Measurements from ENCODE around the gene RASD1.
A peak's percentile ranks its signal among the peaks of the same experiment; 100 is the strongest.

RASD1 gene

DNA sequence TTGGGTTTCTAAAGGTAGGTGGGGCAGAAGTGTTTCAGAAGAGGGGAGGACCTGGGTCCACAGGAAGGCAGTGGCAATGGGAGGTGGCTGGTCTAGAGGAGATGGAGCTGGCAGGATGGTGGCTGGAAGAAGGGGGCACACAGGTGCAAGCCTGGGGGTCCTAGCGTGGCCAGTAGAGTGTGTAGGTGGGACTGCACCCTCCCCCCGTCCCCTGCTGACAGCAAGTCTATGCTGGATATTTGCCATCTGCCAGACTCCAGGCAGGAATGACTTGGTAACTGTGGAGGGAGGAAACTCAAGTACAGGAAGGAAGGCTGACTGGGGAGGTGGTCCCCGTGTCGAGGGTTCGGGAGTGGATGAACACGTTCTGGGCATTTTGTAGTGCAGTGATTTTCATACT, 10.8 kb downstream of the RASD1 start:
- no peak for DNase-seq (ENCODE audit: low read depth in 1 of 2, low spot score in 1 of 2)
- no peak for TF ChIP-seq JUND (IDR thresholded peaks at IDR 0.05; ENCODE audit: low read depth)
- in situ Hi-C loops (cut with HindIII; ENCODE audit: low pct_unique_long_range_greater_than_20kb, low sequenced_read_pairs) = no loop called here

DNA sequence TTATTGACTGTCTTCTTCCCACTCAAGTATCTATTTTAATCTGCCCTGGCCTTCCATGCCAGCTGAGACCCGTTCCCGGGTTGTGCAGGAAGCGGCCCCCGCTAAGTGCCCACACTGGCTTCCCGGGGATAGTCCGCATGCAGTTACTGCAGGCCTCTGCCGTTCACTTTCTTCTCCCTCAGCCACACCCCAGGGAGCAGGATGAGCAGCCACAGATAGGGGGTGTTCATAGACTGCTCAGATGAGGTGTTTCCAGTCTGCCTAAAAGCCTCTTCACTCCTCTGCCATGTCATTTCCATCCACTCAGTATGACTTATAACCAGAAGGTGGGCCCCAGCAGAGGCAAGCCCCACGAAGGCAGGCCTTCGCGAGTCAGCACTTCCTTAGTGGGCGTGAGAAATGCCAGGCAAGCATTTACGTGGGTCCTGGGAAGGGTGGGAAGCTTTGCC, 11.7 kb downstream of the RASD1 start:
- DNase-seq (ENCODE audit: low read depth in 1 of 2, low spot score in 1 of 2) = no peak
- in situ Hi-C loops (cut with HindIII; ENCODE audit: low pct_unique_long_range_greater_than_20kb, low sequenced_read_pairs) = no loop called here
- TF ChIP-seq JUND (IDR thresholded peaks at IDR 0.05; ENCODE audit: low read depth) = no peak

DNA sequence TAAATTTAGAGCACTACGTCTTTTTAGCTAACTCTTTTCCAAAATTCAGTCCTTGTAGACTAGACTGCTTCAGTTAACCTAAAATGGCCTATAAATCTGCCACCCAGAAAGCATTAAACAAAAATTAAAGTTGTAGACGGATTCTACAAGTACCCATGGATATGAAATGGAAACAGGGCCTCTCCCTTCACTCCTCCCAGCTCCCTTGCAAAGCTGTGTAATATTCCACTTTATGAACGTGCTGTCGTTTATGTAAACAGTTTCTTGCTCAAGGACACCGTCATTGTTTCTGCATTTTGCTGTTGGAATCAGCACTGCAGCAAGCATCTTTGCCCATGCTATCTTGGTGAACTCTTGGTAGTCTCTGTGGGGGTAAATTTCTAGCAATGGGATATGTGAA, 14.3 kb downstream of the RASD1 start:
- DNase-seq (ENCODE audit: low read depth in 1 of 2, low spot score in 1 of 2) = no peak
- in situ Hi-C loops (cut with HindIII; ENCODE audit: low pct_unique_long_range_greater_than_20kb, low sequenced_read_pairs) = no loop called here
- no peak for TF ChIP-seq JUND (IDR thresholded peaks at IDR 0.05; ENCODE audit: low read depth)

DNA sequence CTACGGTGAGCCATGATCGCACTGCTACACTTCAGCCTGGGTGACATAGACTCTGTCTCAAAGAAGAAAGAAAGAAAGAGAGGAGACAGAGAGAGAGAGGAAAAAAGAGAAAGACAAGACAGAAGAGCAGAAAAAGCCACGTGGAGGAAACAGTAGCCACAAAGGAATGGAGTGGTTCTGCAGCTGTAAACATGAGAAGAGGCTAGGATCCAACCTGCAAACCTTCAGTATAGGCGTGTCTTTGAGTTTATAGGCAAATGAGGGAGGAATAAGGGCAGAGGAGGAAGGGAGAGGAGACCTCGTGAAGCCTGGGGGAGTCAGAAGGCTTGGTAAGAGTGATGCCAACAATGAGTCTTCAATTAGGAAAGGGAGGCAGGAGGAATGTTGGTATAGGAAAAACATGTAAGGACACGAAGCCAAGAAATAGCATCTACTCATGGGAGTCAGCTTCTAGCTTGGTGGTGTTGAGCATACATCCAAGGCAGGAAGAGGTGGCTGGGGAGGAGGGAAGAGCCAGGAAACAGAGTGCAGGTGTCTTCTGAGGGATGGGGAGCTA, 15.5 kb downstream of the RASD1 start:
- in situ Hi-C loops (cut with HindIII; ENCODE audit: low pct_unique_long_range_greater_than_20kb, low sequenced_read_pairs) = no loop called here
- DNase-seq (ENCODE audit: low read depth in 1 of 2, low spot score in 1 of 2) = no peak
- no peak for TF ChIP-seq JUND (IDR thresholded peaks at IDR 0.05; ENCODE audit: low read depth)

DNA sequence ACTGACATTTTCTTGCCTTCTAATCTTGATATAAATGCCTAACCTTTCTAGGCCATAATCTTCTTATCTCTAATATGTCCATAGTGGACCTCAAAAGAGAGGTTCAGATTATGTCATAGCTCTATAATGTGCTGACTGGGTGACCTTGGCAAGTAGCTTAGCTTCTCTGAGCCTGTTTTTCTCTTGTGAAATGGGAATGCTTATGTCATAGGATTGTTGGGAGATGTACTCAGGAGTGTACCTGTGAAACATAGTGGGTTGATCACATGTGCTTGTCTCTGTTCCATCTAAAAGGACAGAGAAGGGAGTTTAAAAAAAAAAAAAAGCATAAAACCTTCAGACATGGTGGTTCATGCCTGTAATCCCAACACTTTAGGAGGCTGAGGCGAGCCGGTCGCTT, 17.0 kb downstream of the RASD1 start:
- TF ChIP-seq JUND (IDR thresholded peaks at IDR 0.05; ENCODE audit: low read depth) = no peak
- DNase-seq (ENCODE audit: low read depth in 1 of 2, low spot score in 1 of 2) = no peak
- in situ Hi-C loops (cut with HindIII; ENCODE audit: low pct_unique_long_range_greater_than_20kb, low sequenced_read_pairs) = no loop called here

DNA sequence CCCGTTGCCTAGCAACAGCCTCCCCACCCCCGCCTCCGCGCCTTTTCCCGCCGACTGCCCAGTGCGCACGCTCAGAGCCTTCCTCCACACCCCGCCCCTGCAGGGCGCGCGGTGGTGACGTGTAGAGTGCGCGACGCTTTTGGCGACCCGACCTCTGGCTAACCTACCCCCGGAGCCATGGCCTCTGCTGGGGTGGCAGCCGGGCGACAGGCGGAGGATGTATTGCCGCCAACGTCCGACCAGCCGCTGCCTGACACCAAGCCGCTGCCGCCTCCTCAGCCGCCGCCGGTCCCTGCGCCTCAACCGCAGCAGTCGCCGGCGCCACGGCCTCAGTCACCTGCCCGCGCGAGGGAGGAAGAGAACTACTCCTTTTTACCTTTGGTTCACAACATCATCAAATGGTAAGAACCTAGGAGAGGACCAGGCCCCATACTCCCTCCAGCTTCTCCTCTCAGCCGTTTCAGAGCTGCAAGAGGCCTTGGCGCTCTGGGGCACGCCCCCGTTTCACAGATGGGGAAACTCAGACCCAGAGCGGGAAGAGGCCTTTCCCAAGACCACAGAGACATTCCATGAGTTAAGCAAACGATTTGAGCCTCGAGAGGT, 19.2 kb downstream of the RASD1 start, which contains the start of gene MED9:
Gene MED9, plus strand, starts transcription at position 136 of the 603 bp plus-strand sequence. Its CDS starts 42 bp downstream, at position 178.
- peak; percentile 84 to 92 for DNase-seq (ENCODE audit: low read depth in 1 of 2, low spot score in 1 of 2)
- in situ Hi-C loops (cut with HindIII; ENCODE audit: low pct_unique_long_range_greater_than_20kb, low sequenced_read_pairs) = no loop called here
- TF ChIP-seq JUND (IDR thresholded peaks at IDR 0.05; ENCODE audit: low read depth) = no peak

DNA sequence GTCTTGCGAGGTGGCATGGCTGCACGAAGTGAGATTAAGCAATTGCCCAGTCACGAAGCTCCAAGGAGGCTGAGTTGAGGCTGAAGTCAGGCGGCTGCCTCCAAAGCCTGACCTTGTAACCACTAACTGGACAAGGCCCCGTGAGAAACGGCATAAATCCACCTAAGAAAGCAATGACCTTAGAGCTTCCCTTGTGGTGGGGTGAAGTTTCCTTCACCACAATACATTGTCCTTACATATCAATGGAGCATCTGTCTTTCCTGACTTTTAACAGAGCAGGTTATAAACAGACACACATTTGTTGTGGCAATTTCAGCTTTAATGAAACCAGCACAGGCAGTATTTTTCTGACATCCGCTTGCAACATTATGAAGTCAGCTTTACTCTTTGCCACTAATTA, 21.9 kb downstream of the RASD1 start:
- no peak for TF ChIP-seq JUND (IDR thresholded peaks at IDR 0.05; ENCODE audit: low read depth)
- DNase-seq (ENCODE audit: low read depth in 1 of 2, low spot score in 1 of 2) = no peak
- in situ Hi-C loops (cut with HindIII; ENCODE audit: low pct_unique_long_range_greater_than_20kb, low sequenced_read_pairs) = no loop called here

DNA sequence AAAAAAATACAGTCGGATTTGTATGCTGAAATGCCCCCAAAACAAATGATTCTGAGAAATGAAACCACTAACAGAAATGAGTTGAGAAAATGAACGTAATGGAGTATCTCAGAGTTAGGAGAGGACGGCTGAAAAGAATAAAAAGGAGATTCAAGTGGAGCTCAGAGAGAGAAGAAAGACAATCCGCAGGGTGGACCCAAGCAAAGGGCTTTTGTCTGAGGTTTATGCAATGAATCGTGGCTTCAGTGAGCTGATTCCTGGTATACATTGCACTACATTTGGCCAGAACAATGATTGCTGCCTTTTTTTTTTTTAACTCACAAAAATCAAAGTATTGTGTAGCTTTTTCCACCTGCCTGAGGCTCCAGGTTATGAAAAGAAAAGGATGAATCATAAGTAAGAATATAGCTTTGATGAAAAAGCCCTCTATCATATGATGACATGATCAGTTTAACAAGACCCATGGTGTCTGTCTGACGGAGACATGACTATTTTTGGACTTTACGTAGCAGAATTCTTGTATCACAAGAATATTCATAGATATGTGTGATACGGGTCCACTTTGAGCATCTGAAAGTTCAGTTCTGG, 23.8 kb downstream of the RASD1 start:
- no peak for TF ChIP-seq JUND (IDR thresholded peaks at IDR 0.05; ENCODE audit: low read depth)

DNA sequence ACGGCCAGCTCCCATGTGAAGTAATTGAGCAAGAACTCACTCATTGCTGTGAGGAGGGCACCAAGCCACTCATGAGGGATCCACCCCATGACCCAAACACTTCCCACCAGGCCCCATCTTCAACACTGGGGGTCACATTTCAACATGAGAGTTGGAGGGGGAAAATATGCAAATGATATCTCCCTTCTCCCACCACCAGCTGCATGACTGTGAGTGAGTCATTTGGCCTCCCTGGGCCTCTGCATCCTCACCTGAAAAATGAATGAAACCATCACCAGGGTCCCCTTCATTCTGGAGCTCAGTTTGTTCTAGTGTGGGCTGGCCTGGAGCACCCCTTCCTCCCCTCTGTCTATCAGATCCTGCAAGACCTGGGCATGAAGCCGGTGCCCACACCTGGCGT, 26.2 kb downstream of the RASD1 start:
- DNase-seq (ENCODE audit: low read depth in 1 of 2, low spot score in 1 of 2) = no peak
- in situ Hi-C loops (cut with HindIII; ENCODE audit: low pct_unique_long_range_greater_than_20kb, low sequenced_read_pairs) = no loop called here
- no peak for TF ChIP-seq JUND (IDR thresholded peaks at IDR 0.05; ENCODE audit: low read depth)

More for the DNA sequence above, 23.8 kb downstream of the RASD1 start:
- DNase-seq (ENCODE audit: low read depth in 1 of 2, low spot score in 1 of 2) = no peak
- in situ Hi-C loops (cut with HindIII; ENCODE audit: low pct_unique_long_range_greater_than_20kb, low sequenced_read_pairs) = no loop called here

DNA sequence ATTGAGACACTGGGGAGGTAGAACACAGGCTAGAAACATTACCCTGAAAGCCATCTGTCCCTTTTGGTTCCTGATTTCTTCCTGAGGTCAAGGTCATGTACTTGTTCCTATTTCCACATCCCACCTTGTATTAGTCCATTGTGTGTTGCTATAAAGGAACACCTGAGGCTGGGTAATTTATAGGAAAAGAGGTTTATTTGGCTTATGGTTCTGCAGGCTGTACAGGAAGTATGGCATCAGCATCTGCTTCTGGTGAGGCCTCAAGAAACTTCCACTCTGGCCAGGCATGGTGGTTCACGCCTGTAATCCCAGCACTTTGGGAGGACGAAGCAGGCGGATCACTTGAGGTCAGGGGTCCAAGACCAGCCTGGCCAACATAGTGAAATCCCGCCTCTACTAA, 26.8 kb downstream of the RASD1 start:
- no peak for TF ChIP-seq JUND (IDR thresholded peaks at IDR 0.05; ENCODE audit: low read depth)
- no peak for DNase-seq (ENCODE audit: low read depth in 1 of 2, low spot score in 1 of 2)
- in situ Hi-C loops (cut with HindIII; ENCODE audit: low pct_unique_long_range_greater_than_20kb, low sequenced_read_pairs) = no loop called here

DNA sequence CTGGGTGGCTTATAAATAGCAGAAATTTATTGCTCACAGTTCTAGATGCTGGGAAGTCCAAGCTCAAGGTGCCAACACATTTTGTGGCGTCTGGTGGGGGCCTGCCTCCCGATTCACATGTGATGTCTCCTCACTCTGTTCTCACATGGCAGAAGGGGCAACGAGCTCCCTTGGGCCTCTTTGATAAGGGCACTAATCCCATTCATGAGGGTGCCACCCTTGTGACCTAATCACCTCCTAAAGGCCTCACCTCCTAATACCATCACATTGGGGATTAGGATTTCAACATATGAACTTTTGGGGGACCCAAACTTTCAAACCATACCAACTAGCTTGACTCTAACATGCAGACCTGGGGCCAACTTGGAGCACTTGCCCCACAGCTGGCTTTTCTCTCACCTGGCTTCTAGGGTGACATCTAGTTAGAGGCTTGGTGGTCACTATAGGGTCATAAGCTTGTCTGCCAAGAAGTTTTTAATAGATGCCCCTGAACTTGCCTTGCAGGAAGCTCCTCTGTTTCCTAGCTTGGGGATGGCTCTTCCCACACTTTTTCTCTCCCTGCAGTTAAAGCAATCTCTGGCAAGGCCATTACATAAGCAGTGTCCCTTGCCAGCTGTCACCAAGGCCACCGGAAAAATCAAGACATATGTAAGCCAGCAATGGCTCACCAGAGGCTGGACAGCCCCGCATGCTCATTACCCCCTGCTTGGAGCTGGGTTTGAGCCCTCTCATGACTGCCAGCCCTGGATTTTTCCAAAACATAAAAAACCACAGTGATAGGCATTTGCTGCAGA, 27.8 kb downstream of the RASD1 start:
- DNase-seq (ENCODE audit: low read depth in 1 of 2, low spot score in 1 of 2) = no peak
- TF ChIP-seq JUND (IDR thresholded peaks at IDR 0.05; ENCODE audit: low read depth) = no peak
- in situ Hi-C loops (cut with HindIII; ENCODE audit: low pct_unique_long_range_greater_than_20kb, low sequenced_read_pairs) = no loop called here

DNA sequence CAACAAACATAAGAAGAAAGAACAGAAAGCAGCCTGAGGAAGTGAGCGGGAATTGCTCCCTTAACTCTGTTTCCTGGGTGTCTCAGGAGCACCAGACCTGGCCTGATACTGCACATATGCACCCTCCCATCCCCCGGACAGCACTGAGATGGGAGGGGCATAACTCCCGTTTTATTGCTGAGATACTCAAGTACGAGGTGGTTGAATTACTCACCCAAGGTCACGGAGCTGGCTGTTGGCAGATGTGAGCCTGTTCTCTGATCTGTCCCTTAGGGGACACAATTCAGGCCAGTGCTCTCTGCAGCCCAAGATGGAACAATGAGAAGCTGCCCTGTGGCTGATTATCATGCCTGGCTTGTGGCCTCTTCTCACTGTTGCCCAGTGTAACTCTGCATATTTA, 28.5 kb downstream of the RASD1 start:
- no peak for DNase-seq (ENCODE audit: low read depth in 1 of 2, low spot score in 1 of 2)
- no peak for TF ChIP-seq JUND (IDR thresholded peaks at IDR 0.05; ENCODE audit: low read depth)
- in situ Hi-C loops (cut with HindIII; ENCODE audit: low pct_unique_long_range_greater_than_20kb, low sequenced_read_pairs) = no loop called here

DNA sequence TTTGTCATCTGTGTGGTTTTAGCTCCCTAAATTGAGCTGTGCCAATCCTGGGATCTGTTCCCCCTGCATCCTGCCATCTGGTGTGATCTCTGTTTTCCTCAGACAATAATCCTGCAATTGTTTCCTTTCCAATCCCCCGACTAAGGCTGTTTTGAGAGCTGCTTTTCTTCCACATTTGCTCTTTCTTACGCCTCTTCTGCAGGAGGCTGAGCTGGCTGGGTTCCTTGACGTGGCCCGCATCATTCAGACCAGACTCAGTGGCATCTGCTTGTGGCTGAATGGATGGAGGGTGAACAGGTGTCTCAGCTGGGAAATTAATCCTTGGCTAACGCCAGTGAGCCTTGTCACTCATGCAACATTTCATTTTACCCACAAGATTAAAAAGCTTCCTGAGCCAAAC, 29.2 kb downstream of the RASD1 start:
- in situ Hi-C loops (cut with HindIII; ENCODE audit: low pct_unique_long_range_greater_than_20kb, low sequenced_read_pairs) = no loop called here
- no peak for TF ChIP-seq JUND (IDR thresholded peaks at IDR 0.05; ENCODE audit: low read depth)
- DNase-seq (ENCODE audit: low read depth in 1 of 2, low spot score in 1 of 2) = no peak

Measured in T47D (cell line).